H1 (cell line): Measurements from ENCODE around the gene BCL2L12. TPM values are rescaled to one million over a fixed set of nuclear protein-coding genes. Genes with fewer than 3 reads are reported as not detected.

ENCODE experiments used
- CTCF ChIA-PET: fragments of 300-600 bp; sonication (Branson Sonifier 250); formaldehyde crosslinking; loops from one replicate; lab custom pipeline; 2021; ENCODE audit not compliant: partially characterized antibody; lab: Charles Lee
- POLR2A ChIA-PET: fragments of 300-600 bp; sonication (Branson Sonifier 250); formaldehyde crosslinking; loops from one replicate; lab custom pipeline; 2021; ENCODE audit warnings: inconsistent platforms; ENCODE audit not compliant: partially characterized antibody; lab: Charles Lee
- DNase-seq, 2 experiments: peaks; one replicate each; pipeline versions ENCODE4 v3.0.0 to v3.0.0-alpha.2; 2010 to 2022; ENCODE audit warnings: low spot score in 2 of 2, low read depth in 1 of 2, mixed read lengths in 1 of 2
- FAIRE-seq: peaks from 2 replicates; lab custom pipeline; 2011; peaks lifted over from hg19 to GRCh38; lab: Jason Lieb, UNC
- H2AFZ ChIP-seq: 2 replicates; pipeline ENCODE4 v1.8.1; 2012; ENCODE audit warnings: low read length, inconsistent platforms
- H2AK5ac ChIP-seq: 2 replicates; pipeline ENCODE4 v1.6.1; 2013; ENCODE audit warnings: low read depth, low read length
- H2BK120ac ChIP-seq: replicated peaks from 2 replicates; pipeline ENCODE3; 2013; ENCODE audit warnings: low read depth, low read length, inconsistent platforms
- H2BK12ac ChIP-seq: 2 replicates; pipeline ENCODE4 v1.6.1; 2013; ENCODE audit warnings: low read depth, low read length
- H2BK15ac ChIP-seq: 2 replicates; pipeline ENCODE4 v1.6.1; 2013; ENCODE audit warnings: low read length
- H2BK20ac ChIP-seq: 2 replicates; pipeline ENCODE4 v1.6.1; 2013; ENCODE audit warnings: low read length
- H2BK5ac ChIP-seq: 2 replicates; pipeline ENCODE4 v1.6.1; 2013; ENCODE audit warnings: low read depth, low read length
- H3K14ac ChIP-seq: 2 replicates; pipeline ENCODE4 v1.6.1; 2013; ENCODE audit warnings: inconsistent platforms; ENCODE audit not compliant: insufficient read length
- H3K18ac ChIP-seq: 2 replicates; pipeline ENCODE4 v1.6.1; 2013; ENCODE audit warnings: low read length; ENCODE audit errors: extremely low read depth
- H3K23ac ChIP-seq: 2 replicates; pipeline ENCODE4 v1.6.1; 2013; ENCODE audit warnings: inconsistent platforms; ENCODE audit not compliant: insufficient read length
- H3K23me2 ChIP-seq: 2 replicates; pipeline ENCODE4 v1.6.1; 2013; ENCODE audit warnings: low read depth, low read length
- H3K27ac ChIP-seq: 2 replicates; pipeline ENCODE4 v1.6.1; 2011; ENCODE audit warnings: low read depth, low read length, inconsistent platforms
- H3K27me3 ChIP-seq, 4 experiments: replicated peaks in 1 of 4; 1 replicate in 1 of 4; 2 replicates in 3 of 4; pipeline versions ENCODE4 v1.6.1 to v1.8.1; 2011 to 2013; ENCODE audit warnings: low read length in 3 of 4, mild to moderate bottlenecking in 3 of 4, inconsistent platforms in 2 of 4, mixed read lengths in 2 of 4, moderate library complexity in 1 of 4; ENCODE audit not compliant: control insufficient read depth in 3 of 4, insufficient read depth in 3 of 4; ENCODE audit errors: extremely low read depth in 1 of 4
- H3K36me3 ChIP-seq, 4 experiments: 2 replicates each; pipeline versions ENCODE4 v1.6.1 to v1.8.1; 2011 to 2013; ENCODE audit warnings: mild to moderate bottlenecking in 4 of 4, low read length in 3 of 4, moderate library complexity in 2 of 4, control low read depth in 1 of 4, inconsistent platforms in 1 of 4; ENCODE audit not compliant: insufficient read depth in 4 of 4, control insufficient read depth in 2 of 4
- H3K4ac ChIP-seq: replicated peaks from 2 replicates; pipeline ENCODE3; 2013; ENCODE audit warnings: low read length, low read depth, mixed read lengths, inconsistent platforms; ENCODE audit not compliant: insufficient read length
- H3K4me1 ChIP-seq, 4 experiments: replicated peaks in 1 of 4; 1 replicate in 1 of 4; 2 replicates in 3 of 4; pipeline versions ENCODE4 v1.6.1 to v1.8.1; 2011 to 2013; ENCODE audit warnings: low read length in 3 of 4, inconsistent platforms in 2 of 4, mixed read lengths in 1 of 4; ENCODE audit not compliant: insufficient read depth in 4 of 4, control insufficient read depth in 3 of 4
- H3K4me2 ChIP-seq, 2 experiments: 2 replicates each; pipeline versions ENCODE4 v1.6.1 to v1.8.1; 2011 to 2013; ENCODE audit warnings: low read depth in 2 of 2, low read length in 2 of 2, control low read depth in 1 of 2, inconsistent platforms in 1 of 2, mild to moderate bottlenecking in 1 of 2; ENCODE audit not compliant: insufficient read depth in 1 of 2
- H3K4me3 ChIP-seq, 4 experiments: fragments of 200-600, 300-600 bp in 1 of 4; sonication (generic), shearing (Covaris generic), sonication (Bioruptor Twin) in 1 of 4; 2 replicates each; pipeline versions ENCODE4 v1.5.1 to v1.8.1; 2011 to 2016; ENCODE audit warnings: low read length in 4 of 4, low read depth in 3 of 4, control low read depth in 2 of 4, inconsistent platforms in 2 of 4, mild to moderate bottlenecking in 2 of 4, mixed read lengths in 1 of 4, moderate library complexity in 1 of 4; ENCODE audit not compliant: insufficient read depth in 2 of 4; ENCODE audit errors: extremely low read depth in 1 of 4
- H3K56ac ChIP-seq: replicated peaks from 2 replicates; pipeline ENCODE3; 2013; ENCODE audit warnings: low read depth, mild to moderate bottlenecking, mixed read lengths, low read length, inconsistent platforms; ENCODE audit not compliant: insufficient read length
- H3K79me1 ChIP-seq: 2 replicates; pipeline ENCODE4 v1.6.1; 2013; ENCODE audit warnings: low read depth, low read length, control low read depth
- H3K79me2 ChIP-seq, 2 experiments: 2 replicates each; pipeline versions ENCODE4 v1.6.1 to v1.8.1; 2012 to 2013; ENCODE audit warnings: low read length in 2 of 2, mild to moderate bottlenecking in 2 of 2, inconsistent platforms in 1 of 2; ENCODE audit not compliant: insufficient read depth in 2 of 2, control insufficient read depth in 1 of 2
- H3K9ac ChIP-seq, 4 experiments: replicated peaks in 1 of 4; 1 replicate in 1 of 4; 2 replicates in 3 of 4; pipeline versions ENCODE4 v1.6.1 to v1.8.1; 2011 to 2013; ENCODE audit warnings: low read depth in 3 of 4, low read length in 3 of 4, control low read depth in 2 of 4, mild to moderate bottlenecking in 2 of 4, moderate library complexity in 2 of 4, inconsistent platforms in 1 of 4; ENCODE audit errors: extremely low read depth in 1 of 4
- H3K9me3 ChIP-seq, 2 experiments: 2 replicates each; pipeline versions ENCODE4 v1.6.1 to v1.8.1; 2012 to 2013; ENCODE audit warnings: mild to moderate bottlenecking in 2 of 2, moderate library complexity in 2 of 2, control low read depth in 1 of 2, inconsistent platforms in 1 of 2, low read depth in 1 of 2, low read length in 1 of 2, mixed read lengths in 1 of 2; ENCODE audit not compliant: insufficient read depth in 2 of 2
- H4K20me1 ChIP-seq, 2 experiments: replicated peaks in 1 of 2; 2 replicates each; pipeline versions ENCODE3 to v1.8.1; 2011 to 2013; ENCODE audit warnings: inconsistent platforms in 2 of 2, low read length in 2 of 2, mild to moderate bottlenecking in 1 of 2; ENCODE audit not compliant: insufficient read depth in 2 of 2, control insufficient read depth in 1 of 2
- H4K5ac ChIP-seq: 2 replicates; pipeline ENCODE4 v1.6.1; 2013; ENCODE audit warnings: low read length, low read depth, mixed read lengths, inconsistent platforms; ENCODE audit not compliant: insufficient read length
- H4K8ac ChIP-seq: 2 replicates; pipeline ENCODE4 v1.8.0; 2013; ENCODE audit warnings: mild to moderate bottlenecking, moderate library complexity, low read length, inconsistent platforms; ENCODE audit not compliant: insufficient read depth; ENCODE audit errors: extremely low read depth
- H4K91ac ChIP-seq: replicated peaks from 2 replicates; pipeline ENCODE3; 2013; ENCODE audit warnings: low read length, mixed read lengths, inconsistent platforms; ENCODE audit not compliant: insufficient read length
- KDM1A ChIP-seq: fragments of 200-600, 300-600 bp; sonication (generic); IDR thresholded peaks from 2 replicates; pipeline ENCODE4 v1.7.1; 2016; ENCODE audit warnings: mild to moderate bottlenecking, low read length, borderline replicate concordance
- POLR2A ChIP-seq, 2 experiments: IDR thresholded peaks; 1 replicate in 1 of 2; 2 replicates in 1 of 2; pipeline ENCODE4 v1.6.1; 2011; ENCODE audit warnings: low read depth in 2 of 2, low read length in 2 of 2, mild to moderate bottlenecking in 2 of 2; ENCODE audit errors: control extremely low read depth in 1 of 2
- WGBS, 2 experiments: shearing (Covaris generic) in 1 of 2; methylation state at CpG; one replicate each; pipeline versions ENCODE4 v1.1.6 to v1.1.7; 2013 to 2015; ENCODE audit warnings: low lambda C conversion rate in 2 of 2, mixed read lengths in 2 of 2, inconsistent platforms in 1 of 2, low coverage in 1 of 2, missing lambda C conversion rate in 1 of 2; ENCODE audit not compliant: insufficient replicate concordance in 2 of 2, insufficient coverage in 1 of 2, insufficient read length in 1 of 2; ENCODE audit errors: extremely low coverage in 1 of 2, missing lambda C conversion rate in 1 of 2; 5-methylcytosine and 5-hydroxymethylcytosine counted together
- polyA plus RNA-seq, 7 experiments: library from polyadenylated mRNA; depleted of rRNA in 3 of 7; stranded (reverse) in 5 of 7; unstranded in 2 of 7; fragments of >200 nt in 5 of 7; fragments of 200-250 nt in 2 of 7; gene quantifications; 1 replicate in 5 of 7; 2 replicates in 1 of 7; 4 replicates in 1 of 7; pipeline versions ENCODE4 v1.2.1 to v1.2.3, GENCODE V29; 2011 to 2013; ENCODE audit warnings: missing spikeins in 2 of 7, mixed read lengths in 2 of 7
- total RNA-seq: library from RNA; stranded (reverse); fragmentation: NEBNext Ultra II Directional; extraction: Animal tissue kit (Norgen Biotek cat#: 25700); gene quantifications from 2 replicates; pipeline ENCODE4 v1.2.1, GENCODE V29; 2021

BCL2L12 gene
- total and polyA plus RNA-seq, 2 of the 8 experiments (the other 6 are each of a cell fraction or from before 2014, with no cell fraction given): 126 to 209 TPM

DNA sequence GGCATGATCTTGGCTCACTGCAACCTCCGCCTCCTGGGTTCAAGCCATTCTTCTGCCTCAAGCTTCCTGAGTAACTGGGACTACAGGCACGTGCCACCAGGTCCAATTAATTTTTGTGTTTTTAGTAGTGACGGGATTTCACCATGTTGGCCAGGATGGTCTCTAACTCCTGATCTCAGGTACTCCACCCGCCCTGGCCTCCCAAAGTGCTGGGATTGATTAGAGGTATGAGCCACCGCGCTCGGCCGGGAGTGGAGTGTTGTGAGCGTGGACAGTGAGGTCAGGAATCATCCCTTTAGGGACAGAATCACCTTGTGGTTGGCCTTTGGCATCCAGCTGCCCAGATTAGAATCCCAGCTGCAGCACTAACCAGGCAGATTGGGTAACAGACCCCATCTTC is 36.1 kb upstream of the BCL2L12 start:
- no peak overlapping the region for H3K4ac ChIP-seq
- H3K4me2 ChIP-seq: no peak overlapping the region
- no peak overlapping the region for H3K4me3 ChIP-seq
- H3K27me3 ChIP-seq: no peaks in the 10 kb centered on the region
- H3K18ac ChIP-seq: no peak overlapping the region
- no peak overlapping the region for H4K5ac ChIP-seq
- no peak overlapping the region for H2BK20ac ChIP-seq
- H3K36me3 ChIP-seq: peaks cover 0 to 28% (median 8%) of the 10 kb centered on the region in 4 experiments; a peak in 6 of 8 replicates
- H3K27ac ChIP-seq: no peak overlapping the region
- no peak overlapping the region for H3K9ac ChIP-seq
- H2BK5ac ChIP-seq: no peak overlapping the region
- FAIRE-seq (no peak), DNase-seq (no peak)
- H3K56ac ChIP-seq: no peak overlapping the region
- H3K79me2 ChIP-seq: no peaks in the 10 kb centered on the region
- no peak overlapping the region for H2BK15ac ChIP-seq
- no peak overlapping the region for H2BK12ac ChIP-seq
- 0 out of 7 replicates have a peak, but pooled peaks cover 0 to 3% (median 0%) of the 10 kb centered on the region in 4 experiments for H3K4me1 ChIP-seq
- no peak overlapping the region for H2AFZ ChIP-seq
- peaks cover under 1 to 4% of the 10 kb centered on the region in 2 experiments for H4K20me1 ChIP-seq
- POLR2A ChIA-PET: interaction anchor here (0.6 to 50.7 kb wide), 10 partner anchors 9 to 219 kb away, joined by 3 to 840 read pairs (median 4); partner anchors contain the start of genes BCL2L12, IRF3, PIH1D1 and PRR12
- H3K23me2 ChIP-seq: no peaks in the 10 kb centered on the region
- H4K8ac ChIP-seq: no peak overlapping the region
- H3K79me1 ChIP-seq: no peaks in the 10 kb centered on the region
- 92% methylated on average over 9 of the region's 9 CpGs; no CpG with 5 or more reads in 1 of the 2 experiments for WGBS, 2 experiments
- H3K9me3 ChIP-seq: no peaks in the 10 kb centered on the region
- no peak overlapping the region for H3K23ac ChIP-seq
- no peak overlapping the region for H4K91ac ChIP-seq
- no peak overlapping the region for H2AK5ac ChIP-seq
- CTCF ChIA-PET: interaction anchor here (1.4 to 2.0 kb wide), 2 partner anchors 32 to 123 kb away, joined by 4 to 6 read pairs; no protein-coding TSS in a partner anchor
- no peak overlapping the region for H2BK120ac ChIP-seq
- H3K14ac ChIP-seq: no peak overlapping the region
- TF ChIP-seq KDM1A: no peak
- TF ChIP-seq POLR2A (IDR thresholded peaks at IDR 0.05; ENCODE audit: control extremely low read depth in 1 of 2, low read depth in 2 of 2, low read length in 2 of 2): peak in 1 of 2 experiments; percentile 24; a peak in 1 of 3 replicates
